SK-N-MC (cell line): ENCODE results near the gene FAR2.

Experiments used
- DNase-seq: peaks from one replicate; pipeline ENCODE4 v3.0.0-alpha.2; 2011; ENCODE audit warnings: low read depth, low spot score
- H3K27ac ChIP-seq: fragments of 200-600 bp; sonication (generic); 2 replicates; pipeline ENCODE4 v1.5.1; 2016; ENCODE audit warnings: mixed run types
- H3K36me3 ChIP-seq: fragments of 200-600 bp; sonication (generic); 2 replicates; pipeline ENCODE4 v1.6.1; 2017; ENCODE audit warnings: antibody characterized with exemption, low read length, mixed read lengths; ENCODE audit not compliant: insufficient read depth
- H3K4me3 ChIP-seq: fragments of 200-600 bp; sonication (generic); 2 replicates; pipeline ENCODE4 v1.5.1; 2016
- H3K9ac ChIP-seq: fragments of 200-600 bp; sonication (generic); 2 replicates; pipeline ENCODE4 v1.8.0; 2017; ENCODE audit warnings: mixed run types, mixed read lengths; ENCODE audit not compliant: insufficient read length
- H3K9me3 ChIP-seq: fragments of 200-600 bp; sonication (generic); 2 replicates; pipeline ENCODE4 v1.6.1; 2017; ENCODE audit warnings: low read depth, mild to moderate bottlenecking, antibody characterized with exemption, low read length, moderate library complexity, mixed read lengths
- EZH2 ChIP-seq: fragments of 200-600 bp; sonication (generic); IDR thresholded peaks from one replicate; pipeline ENCODE4 v1.6.1; 2017; ENCODE audit warnings: antibody characterized with exemption
- FOXP2 ChIP-seq: optimal IDR thresholded peaks from 2 replicates; pipeline ENCODE3; 2011; ENCODE audit warnings: mild to moderate bottlenecking, moderate library complexity; ENCODE audit not compliant: insufficient read depth; ENCODE audit errors: extremely low read length, control extremely low read depth
- POLR2AphosphoS5 ChIP-seq: IDR thresholded peaks from 2 replicates; pipeline ENCODE4 v1.6.1; 2012; ENCODE audit warnings: mild to moderate bottlenecking, low read depth, low read length, borderline replicate concordance

FAR2 gene

DNA sequence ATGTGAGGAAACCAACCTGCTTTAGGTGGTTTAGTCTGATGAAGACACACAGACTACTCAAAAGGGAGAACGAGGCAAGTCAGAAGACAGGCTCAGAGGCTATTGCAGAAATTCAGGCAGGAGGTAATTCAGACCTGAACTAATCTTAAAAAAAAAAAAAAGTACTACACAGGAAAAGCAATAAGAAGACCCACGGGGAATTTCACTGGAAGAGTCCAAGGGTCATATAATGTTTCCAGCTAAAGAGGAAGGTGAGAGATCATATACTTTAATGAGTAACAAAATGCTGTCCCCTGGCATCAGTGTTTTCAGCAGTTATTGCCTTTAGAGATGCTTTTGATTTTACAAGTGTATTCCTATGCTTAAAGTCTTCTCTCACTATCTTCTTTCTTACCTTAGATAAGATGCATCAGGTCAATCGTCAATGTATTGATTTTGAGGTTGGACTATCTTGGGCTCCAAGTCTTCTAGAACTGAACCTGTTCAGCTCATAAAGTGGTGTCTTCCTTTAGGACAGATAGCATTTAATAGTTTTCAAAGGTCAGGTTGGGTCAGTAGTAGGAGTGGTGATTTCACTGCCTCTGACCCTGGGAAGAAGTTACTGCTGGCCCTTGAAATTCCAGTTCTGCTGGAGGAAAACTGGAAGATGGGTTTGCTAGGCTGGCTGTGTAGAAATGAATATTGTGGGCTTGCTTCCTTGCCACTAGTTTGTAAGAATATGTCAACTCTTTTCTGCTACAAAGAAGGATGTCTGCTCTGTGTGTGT, 60.0 kb downstream of the FAR2 start:
- Histone ChIP-seq H3K27ac (peak overlapping the region; percentile 33; the same call in 1 of the 2 replicates), H3K36me3 (no peaks in the 10 kb centered on the region), H3K9ac (no peak overlapping the region), H3K4me3 (no peak overlapping the region; the same call in 1 of the 2 replicates), H3K9me3 (no peaks in the 10 kb centered on the region)
- TF ChIP-seq EZH2 (no peak), POLR2AphosphoS5 (no peak), FOXP2 (no peak)
- no peak for DNase-seq

GRCh38 chr12:29211696-29212095, 62.6 kb downstream of the FAR2 start:
- no peak for TF ChIP-seq EZH2
- no peak for TF ChIP-seq POLR2AphosphoS5
- no peak for TF ChIP-seq FOXP2

DNA sequence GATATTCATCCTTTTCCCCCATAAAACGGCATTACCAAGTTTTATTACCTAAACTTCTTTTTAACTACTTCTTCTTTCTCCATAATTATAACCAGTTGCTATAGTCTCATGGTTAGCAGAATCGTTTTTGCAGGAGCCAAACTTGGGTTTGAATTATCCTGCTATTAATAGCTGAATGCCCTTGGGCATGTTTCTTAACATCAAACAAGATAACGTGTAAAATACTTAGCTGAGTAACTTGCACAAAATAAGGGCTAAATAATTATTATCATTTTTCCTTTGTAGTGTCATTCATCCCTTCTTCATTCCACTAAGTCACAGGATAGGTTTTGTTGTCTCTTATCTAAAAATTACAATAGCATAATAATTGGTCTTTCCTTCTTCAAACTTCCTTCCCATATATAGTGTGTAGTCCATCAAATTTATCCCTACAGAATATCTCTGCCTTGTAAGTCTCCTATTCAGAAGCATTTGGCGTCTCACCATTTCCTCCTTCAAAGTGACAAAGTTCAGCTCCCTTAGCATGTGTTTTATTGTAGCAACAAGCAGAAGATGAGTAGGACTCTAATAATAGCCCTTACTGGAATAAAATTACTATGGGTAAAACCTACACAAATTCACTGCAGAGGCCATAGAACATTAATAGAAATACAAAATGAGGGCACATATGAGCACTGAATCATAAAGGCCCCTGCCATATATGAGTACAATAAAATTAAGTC, 63.8 kb downstream of the FAR2 start:
- peak; percentile 80 for DNase-seq
- H3K9me3 ChIP-seq = no peaks in the 10 kb centered on the region
- peak overlapping the region; percentile 54 for H3K4me3 ChIP-seq
- TF ChIP-seq FOXP2 = no peak
- no peak for TF ChIP-seq EZH2
- no peak for TF ChIP-seq POLR2AphosphoS5
- H3K9ac ChIP-seq = no peak overlapping the region
- H3K36me3 ChIP-seq = no peaks in the 10 kb centered on the region
- peak overlapping the region; percentile 90 for H3K27ac ChIP-seq

More at GRCh38 chr12:29211696-29212095, 62.6 kb downstream of the FAR2 start:
- H3K36me3 ChIP-seq = no peaks in the 10 kb centered on the region
- H3K9me3 ChIP-seq = no peaks in the 10 kb centered on the region
- DNase-seq = no peak
- no peak overlapping the region for H3K4me3 ChIP-seq
- peak overlapping the region; percentile 45 for H3K9ac ChIP-seq
- peak overlapping the region; percentile 90 for H3K27ac ChIP-seq

- no peak; the same call in 1 of the 2 replicates for TF ChIP-seq POLR2AphosphoS5
- H3K9ac ChIP-seq = peak overlapping the region; percentile 74
- DNase-seq = no peak
- H3K36me3 ChIP-seq = no peaks in the 10 kb centered on the region
- peak overlapping the region; percentile 67 for H3K4me3 ChIP-seq
- no peaks in the 10 kb centered on the region for H3K9me3 ChIP-seq
- H3K27ac ChIP-seq = peak overlapping the region; percentile 98
These were observed 67.2 kb downstream of the FAR2 start for GRCh38 chr12:29216266-29216665.

DNA sequence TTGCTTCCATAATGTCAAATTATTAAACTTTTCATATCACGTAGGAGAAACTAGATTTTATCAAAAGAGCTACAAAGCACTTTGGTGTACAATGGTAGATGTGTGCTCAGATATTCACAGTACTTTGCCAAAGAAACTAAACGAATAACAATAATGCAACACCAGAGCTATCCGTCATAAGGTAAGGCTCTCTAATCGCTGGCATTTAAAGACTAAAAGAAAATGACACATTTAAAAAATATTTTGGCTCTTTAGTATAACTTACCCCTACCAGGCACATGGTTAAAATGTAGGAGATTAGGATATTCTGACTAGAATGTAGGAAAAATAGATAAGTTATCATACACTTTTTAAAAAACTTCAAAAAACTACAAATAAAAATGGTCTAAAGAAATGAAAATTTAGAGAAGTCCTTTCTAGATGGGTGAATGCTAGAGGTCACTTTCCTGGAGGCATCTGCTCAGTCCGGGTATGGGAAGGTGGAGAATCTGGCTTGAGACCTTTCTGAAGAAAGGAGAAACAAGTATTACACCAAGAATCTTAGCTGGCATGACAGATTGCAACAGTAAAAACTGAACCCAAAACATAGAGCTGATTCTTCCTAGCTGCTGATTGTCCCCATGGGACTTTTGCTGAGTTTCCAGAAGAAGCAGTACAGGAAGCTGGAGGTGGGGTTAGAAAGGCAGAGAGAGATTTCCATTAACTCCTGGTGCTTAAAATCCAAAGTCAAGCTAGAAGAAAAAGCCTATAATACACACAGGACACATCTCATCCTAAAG, 67.9 kb downstream of the FAR2 start:
- Histone ChIP-seq H3K4me3 (peak overlapping the region; percentile 67), H3K9ac (peak overlapping the region; percentile 74), H3K36me3 (no peaks in the 10 kb centered on the region), H3K9me3 (no peaks in the 10 kb centered on the region), H3K27ac (peak overlapping the region; percentile 98)
- TF ChIP-seq POLR2AphosphoS5 = peak; percentile 56; the same call in 1 of the 2 replicates
- no peak for TF ChIP-seq EZH2
- TF ChIP-seq FOXP2 = peak; percentile 29
- peak; percentile 93 for DNase-seq

DNA sequence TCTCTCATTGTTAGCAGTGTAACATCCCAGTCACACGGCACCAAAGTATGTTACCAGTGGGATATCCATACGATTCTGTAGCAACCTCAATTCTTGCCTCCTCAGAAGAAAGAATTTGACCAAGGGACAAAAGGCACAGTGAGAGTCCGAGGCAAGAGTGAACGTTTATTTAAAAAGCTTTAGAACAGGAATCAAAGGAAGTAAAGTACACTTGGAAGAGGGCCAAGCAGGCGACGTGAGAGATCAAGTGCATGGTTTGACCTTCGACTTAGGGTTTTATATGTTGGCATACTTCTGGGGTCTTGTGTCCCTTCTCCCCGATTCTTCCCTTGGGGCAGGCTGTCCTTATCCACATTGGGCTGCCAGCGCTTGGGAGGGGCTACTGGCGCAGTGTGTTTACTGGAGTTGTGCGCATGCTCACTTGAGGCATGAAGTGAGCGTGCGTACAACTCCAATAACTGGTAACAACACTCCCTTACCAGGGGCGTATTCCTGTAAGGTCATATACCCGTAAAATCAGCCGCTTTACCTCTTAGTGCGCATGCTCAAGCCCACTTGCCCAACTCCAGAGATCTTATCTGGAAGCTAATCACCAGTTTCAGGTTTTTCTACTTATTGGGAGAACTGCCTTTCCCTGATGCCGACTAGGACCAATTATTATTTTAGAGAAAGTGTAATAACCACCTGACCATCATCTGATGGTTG, 71.7 kb downstream of the FAR2 start:
- Histone ChIP-seq H3K4me3 (no peak overlapping the region), H3K9me3 (no peaks in the 10 kb centered on the region), H3K9ac (no peak overlapping the region), H3K36me3 (no peaks in the 10 kb centered on the region), H3K27ac (peak overlapping the region; percentile 75)
- TF ChIP-seq FOXP2 (no peak), EZH2 (no peak), POLR2AphosphoS5 (no peak)
- no peak for DNase-seq

DNA sequence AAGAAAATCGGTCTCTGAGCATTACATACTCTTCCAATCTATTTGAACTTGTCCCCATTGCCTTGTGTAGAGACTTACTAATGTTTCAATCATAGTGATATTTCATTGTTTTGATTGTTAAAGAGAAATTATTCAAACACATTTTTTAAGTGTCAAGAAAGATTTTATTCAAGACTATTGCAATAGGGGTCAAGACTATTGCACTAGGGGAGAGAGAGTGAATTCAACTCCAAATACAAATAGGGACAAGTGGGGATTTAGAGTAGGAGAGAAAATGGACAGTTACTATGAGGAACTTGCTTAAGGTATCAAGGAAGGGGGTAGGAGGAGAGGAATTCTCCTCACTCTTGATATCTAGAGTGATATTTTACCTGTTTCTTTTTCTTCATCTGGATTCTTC, 73.1 kb downstream of the FAR2 start:
- no peak for DNase-seq
- no peak overlapping the region for H3K27ac ChIP-seq
- no peak for TF ChIP-seq FOXP2
- TF ChIP-seq EZH2 = no peak
- TF ChIP-seq POLR2AphosphoS5 = no peak

More for the DNA sequence above, 73.1 kb downstream of the FAR2 start:
- Histone ChIP-seq H3K4me3 (no peak overlapping the region), H3K36me3 (no peaks in the 10 kb centered on the region), H3K9me3 (no peaks in the 10 kb centered on the region), H3K9ac (no peak overlapping the region)
